Measurements from ENCODE around the gene EPAS1.

Gene EPAS1

DNA sequence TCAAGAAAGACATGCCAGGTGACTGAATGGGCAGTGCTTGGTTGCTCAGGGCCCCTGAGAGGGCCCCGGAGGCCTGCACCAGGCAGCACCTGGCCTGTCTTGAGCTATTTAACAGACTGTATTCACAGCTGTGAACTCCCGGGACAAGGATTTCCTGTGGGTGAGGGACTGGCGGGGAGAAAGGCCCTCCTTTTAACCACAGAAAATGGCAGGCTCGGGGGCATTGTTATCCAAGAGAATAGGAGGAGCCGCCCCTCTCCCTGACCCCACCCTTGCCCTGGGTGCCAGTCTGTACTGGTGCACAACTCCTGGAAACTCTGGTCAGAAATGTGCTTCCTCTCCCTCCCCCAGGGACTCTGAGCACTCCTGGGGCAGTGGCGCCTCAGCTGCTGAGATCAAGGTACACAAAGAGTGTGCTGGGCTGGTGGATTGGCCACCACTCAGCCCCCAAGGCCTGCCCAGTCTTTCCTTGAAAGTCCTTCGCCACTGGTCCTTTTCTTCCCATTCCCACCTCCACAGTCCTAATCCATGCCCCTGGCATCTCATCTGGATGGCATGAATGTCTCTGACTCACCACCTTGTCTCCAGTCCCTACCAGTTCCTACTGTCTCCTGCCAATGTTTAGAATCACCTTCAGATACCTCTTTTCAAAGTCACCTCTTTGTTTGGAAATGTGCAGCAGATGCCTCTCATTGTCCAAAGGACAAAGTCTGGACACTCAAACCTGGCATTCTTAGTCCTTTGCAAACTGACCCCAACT lies 19.6 kb upstream of the EPAS1 start:
- TF ChIP-seq CTCF (conservative IDR thresholded peaks at IDR 0.05; ENCODE audit: low read depth, low read length) = no peak
- DNase-seq (ENCODE audit: low read depth) = no peak

DNA sequence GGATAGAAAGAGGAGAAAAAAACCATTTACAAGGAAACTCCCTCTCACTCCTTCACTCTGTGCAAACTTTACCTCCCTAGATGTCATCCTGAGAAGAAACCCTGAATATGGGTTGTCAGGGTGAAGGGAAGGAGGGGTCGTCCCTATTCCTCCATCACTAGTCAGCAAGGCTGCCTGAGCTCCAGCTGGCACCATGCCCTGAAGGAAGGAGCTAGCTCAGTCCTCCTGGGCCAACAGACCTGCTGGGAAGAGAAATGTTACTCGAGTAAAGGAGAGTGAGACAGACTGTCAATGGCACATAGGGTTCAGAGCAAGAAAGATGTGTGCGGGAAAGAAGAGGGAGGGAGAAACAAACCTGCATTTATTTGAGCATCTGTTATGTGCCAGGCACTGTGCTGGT lies 18.3 kb upstream of the EPAS1 start:
- no peak for DNase-seq (ENCODE audit: low read depth)
- no peak overlapping the region for H3K4me3 ChIP-seq (ENCODE audit: low read depth, low read length)
- no peak for TF ChIP-seq CTCF (conservative IDR thresholded peaks at IDR 0.05; ENCODE audit: low read depth, low read length)

More for the DNA sequence above, 19.6 kb upstream of the EPAS1 start:
- H3K4me3 ChIP-seq (ENCODE audit: low read depth, low read length) = no peak overlapping the region

- H3K4me3 ChIP-seq (ENCODE audit: low read depth, low read length) = no peak overlapping the region
Observed at GRCh38 chr2:46281939-46282338, 15.3 kb upstream of the EPAS1 start.

DNA sequence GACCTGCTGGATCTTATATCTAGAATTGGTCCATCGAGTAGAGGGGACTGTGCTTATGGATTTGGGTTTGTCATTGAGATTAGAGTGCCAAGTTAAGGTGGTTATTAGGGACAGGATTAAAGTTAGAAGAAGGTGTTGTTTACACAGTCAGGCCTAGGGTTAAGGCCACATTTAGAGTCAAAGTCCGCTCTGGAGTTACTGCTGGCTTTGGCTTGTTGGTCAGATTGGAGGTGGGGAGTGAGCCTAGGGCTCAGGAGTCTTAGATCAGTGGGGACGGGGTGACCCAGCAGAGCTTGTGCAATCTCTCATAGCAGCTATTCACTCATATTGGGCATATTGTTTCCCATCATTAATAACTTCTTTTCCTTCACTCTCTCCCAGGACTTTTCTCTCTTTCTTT lies 13.5 kb upstream of the EPAS1 start:
- H3K4me3 ChIP-seq (ENCODE audit: low read depth, low read length) = no peak overlapping the region
- DNase-seq (ENCODE audit: low read depth) = no peak
- TF ChIP-seq CTCF (conservative IDR thresholded peaks at IDR 0.05; ENCODE audit: low read depth, low read length) = no peak

More at GRCh38 chr2:46281939-46282338, 15.3 kb upstream of the EPAS1 start:
- no peak for TF ChIP-seq CTCF (conservative IDR thresholded peaks at IDR 0.05; ENCODE audit: low read depth, low read length)
- DNase-seq (ENCODE audit: low read depth) = no peak

GRCh38 chr2:46284260-46284659 lies 12.9 kb upstream of the EPAS1 start:
- no peak for DNase-seq (ENCODE audit: low read depth)
- H3K4me3 ChIP-seq (ENCODE audit: low read depth, low read length) = no peak overlapping the region
- no peak for TF ChIP-seq CTCF (conservative IDR thresholded peaks at IDR 0.05; ENCODE audit: low read depth, low read length)

DNA sequence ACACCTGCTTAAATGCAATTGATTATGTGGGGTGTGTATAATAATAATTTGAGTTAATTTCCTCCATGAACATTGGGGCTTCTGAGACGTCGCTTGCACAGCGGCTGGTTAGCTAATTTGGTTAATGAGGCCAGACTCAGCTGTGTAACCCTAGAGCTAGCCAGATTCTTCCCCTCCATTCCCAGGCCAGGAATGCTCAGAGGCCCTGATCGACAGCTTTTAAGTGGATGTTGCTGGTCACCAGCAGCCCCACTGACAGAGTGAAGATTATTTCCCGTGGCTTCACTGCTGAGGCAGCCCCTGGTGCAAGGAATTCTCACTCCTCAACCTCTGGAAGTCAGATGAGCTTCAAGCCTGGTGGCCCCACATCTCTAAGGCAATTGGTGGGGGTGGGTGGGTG lies 12.4 kb upstream of the EPAS1 start:
- TF ChIP-seq CTCF (conservative IDR thresholded peaks at IDR 0.05; ENCODE audit: low read depth, low read length) = no peak
- no peak for DNase-seq (ENCODE audit: low read depth)
- H3K4me3 ChIP-seq (ENCODE audit: low read depth, low read length) = no peak overlapping the region

DNA sequence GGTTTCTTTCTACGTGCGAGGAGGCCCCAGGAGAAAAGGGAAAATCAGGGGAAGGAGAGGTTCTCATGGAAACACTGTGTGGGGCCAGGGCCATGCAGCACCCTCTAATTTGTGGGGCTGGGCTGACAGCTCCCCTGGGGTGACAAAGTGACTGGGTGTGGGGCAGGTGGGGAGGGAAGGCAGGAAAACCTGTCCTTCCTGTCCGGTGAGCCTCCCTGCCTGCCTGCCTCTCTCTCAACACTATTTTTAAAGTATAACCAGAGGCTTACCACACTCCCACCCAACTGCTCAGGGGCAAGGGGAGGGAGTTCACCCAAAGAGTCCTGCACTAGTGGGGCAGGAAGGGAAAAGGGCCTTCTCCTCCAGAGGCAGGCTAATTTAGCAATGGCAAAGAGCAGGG lies 10.5 kb upstream of the EPAS1 start:
- H3K4me3 ChIP-seq (ENCODE audit: low read depth, low read length) = no peak overlapping the region
- DNase-seq (ENCODE audit: low read depth) = no peak
- no peak for TF ChIP-seq CTCF (conservative IDR thresholded peaks at IDR 0.05; ENCODE audit: low read depth, low read length)
